H9 (cell line): ENCODE measurements around the gene PSMB8. TPM values are rescaled to one million over a fixed set of nuclear protein-coding genes. Genes with fewer than 3 reads are reported as not detected.

Experiments
- DNase-seq: peaks from one replicate; pipeline ENCODE4 v3.0.0-alpha.2; 2017
- H2AFZ ChIP-seq: one replicate; pipeline ENCODE4 v1.6.1; 2013; ENCODE audit warnings: mild to moderate bottlenecking, low read length, control low read depth, moderate library complexity
- H2AK5ac ChIP-seq: 2 replicates; pipeline ENCODE4 v1.6.1; 2013; ENCODE audit warnings: low read length, control low read depth, mixed read lengths; ENCODE audit not compliant: insufficient read length
- H2BK120ac ChIP-seq: one replicate; pipeline ENCODE4 v1.6.1; 2013; ENCODE audit warnings: low read depth, mild to moderate bottlenecking, low read length, control low read depth, inconsistent platforms; ENCODE audit not compliant: poor library complexity, severe bottlenecking
- H2BK12ac ChIP-seq: 2 replicates; pipeline ENCODE4 v1.6.1; 2013; ENCODE audit warnings: low read length, control low read depth, mixed read lengths, low read depth; ENCODE audit not compliant: insufficient read length
- H2BK15ac ChIP-seq: 2 replicates; pipeline ENCODE4 v1.6.1; 2013; ENCODE audit warnings: low read depth, low read length, control low read depth
- H2BK20ac ChIP-seq: one replicate; pipeline ENCODE4 v1.6.1; 2013; ENCODE audit warnings: low read depth, mild to moderate bottlenecking, low read length, control low read depth, inconsistent platforms; ENCODE audit not compliant: poor library complexity, severe bottlenecking
- H2BK5ac ChIP-seq: 2 replicates; pipeline ENCODE4 v1.6.1; 2013; ENCODE audit warnings: low read length, control low read depth, mixed read lengths; ENCODE audit not compliant: insufficient read length
- H3K14ac ChIP-seq: 2 replicates; pipeline ENCODE4 v1.6.1; 2013; ENCODE audit warnings: low read length, control low read depth; ENCODE audit not compliant: insufficient read depth
- H3K18ac ChIP-seq: 2 replicates; pipeline ENCODE4 v1.6.1; 2013; ENCODE audit warnings: low read depth, mild to moderate bottlenecking, mixed read lengths, low read length, control low read depth; ENCODE audit not compliant: insufficient read length
- H3K23ac ChIP-seq: 2 replicates; pipeline ENCODE4 v1.6.1; 2013; ENCODE audit warnings: low read length, control low read depth, mixed read lengths, low read depth; ENCODE audit not compliant: insufficient read length
- H3K23me2 ChIP-seq: 2 replicates; pipeline ENCODE4 v1.6.1; 2013; ENCODE audit warnings: low read depth, mild to moderate bottlenecking, mixed read lengths, low read length, control low read depth; ENCODE audit not compliant: insufficient read length, poor library complexity, severe bottlenecking
- H3K27ac ChIP-seq: 2 replicates; pipeline ENCODE4 v1.5.1; 2013; ENCODE audit warnings: low read length, control low read depth, mixed read lengths, low read depth; ENCODE audit not compliant: insufficient read length
- H3K27me3 ChIP-seq: 2 replicates; pipeline ENCODE4 v1.6.1; 2013; ENCODE audit warnings: low read length, control low read depth, inconsistent platforms; ENCODE audit not compliant: insufficient read depth
- H3K4ac ChIP-seq: 2 replicates; pipeline ENCODE4 v1.6.1; 2013; ENCODE audit warnings: low read depth, mild to moderate bottlenecking, control low read depth, inconsistent platforms, low read length, moderate library complexity
- H3K4me1 ChIP-seq: 2 replicates; pipeline ENCODE4 v1.6.1; 2013; ENCODE audit warnings: low read length, control low read depth, inconsistent platforms; ENCODE audit not compliant: insufficient read depth
- H3K4me2 ChIP-seq: 2 replicates; pipeline ENCODE4 v1.6.1; 2013; ENCODE audit warnings: low read length, control low read depth, mixed read lengths; ENCODE audit not compliant: insufficient read length, insufficient read depth
- H3K56ac ChIP-seq: 2 replicates; pipeline ENCODE4 v1.6.1; 2013; ENCODE audit warnings: low read depth, mild to moderate bottlenecking, mixed read lengths, low read length, control low read depth; ENCODE audit not compliant: insufficient read length
- H3K79me1 ChIP-seq: 2 replicates; pipeline ENCODE4 v1.6.1; 2013; ENCODE audit warnings: low read depth, mild to moderate bottlenecking, moderate library complexity, low read length, control low read depth, inconsistent platforms; ENCODE audit not compliant: insufficient read depth, poor library complexity, severe bottlenecking
- H3K79me2 ChIP-seq: 2 replicates; pipeline ENCODE4 v1.6.1; 2013; ENCODE audit warnings: low read length, control low read depth, inconsistent platforms; ENCODE audit not compliant: insufficient read depth
- H3K9ac ChIP-seq: 2 replicates; pipeline ENCODE4 v1.6.1; 2013; ENCODE audit warnings: low read length, control low read depth, mixed read lengths; ENCODE audit not compliant: insufficient read length; ENCODE audit errors: extremely low read depth
- H3K9me3 ChIP-seq: one replicate; pipeline ENCODE4 v1.6.1; 2013; ENCODE audit warnings: low read depth, low read length, inconsistent platforms; ENCODE audit not compliant: control insufficient read depth
- H3T11ph ChIP-seq: one replicate; pipeline ENCODE4 v1.6.1; 2013; ENCODE audit warnings: mild to moderate bottlenecking, low read length, control low read depth, inconsistent platforms
- H4K20me1 ChIP-seq: one replicate; pipeline ENCODE4 v1.6.1; 2013; ENCODE audit not compliant: control insufficient read depth, insufficient read length, insufficient read depth
- H4K5ac ChIP-seq: 2 replicates; pipeline ENCODE4 v1.6.1; 2013; ENCODE audit warnings: low read depth, mild to moderate bottlenecking, mixed read lengths, low read length, control low read depth; ENCODE audit not compliant: insufficient read length
- H4K8ac ChIP-seq: replicated peaks from 2 replicates; pipeline ENCODE4 v1.6.1; 2013; ENCODE audit warnings: low read length, control low read depth, mixed read lengths, low read depth; ENCODE audit not compliant: insufficient read length
- H4K91ac ChIP-seq: 2 replicates; pipeline ENCODE4 v1.6.1; 2013; ENCODE audit warnings: low read depth, mild to moderate bottlenecking, moderate library complexity, mixed read lengths, low read length, control low read depth; ENCODE audit not compliant: insufficient read length
- H3K27ac Mint-ChIP-seq, 3 experiments: 2 replicates in 2 of 3; 3 replicates in 1 of 3; pipeline ENCODE4 v1.8.0; 2020 to 2021; ENCODE audit warnings: mixed read lengths in 3 of 3, mild to moderate bottlenecking in 1 of 3, moderate library complexity in 1 of 3
- H3K27me3 Mint-ChIP-seq: 2 replicates; pipeline ENCODE4 v1.8.0; 2021; ENCODE audit warnings: low read depth, mild to moderate bottlenecking, moderate library complexity, mixed read lengths
- H3K36me3 Mint-ChIP-seq, 3 experiments: 2 replicates in 2 of 3; 3 replicates in 1 of 3; pipeline ENCODE4 v1.8.0; 2020 to 2021; ENCODE audit warnings: low read depth in 3 of 3, mixed read lengths in 3 of 3; ENCODE audit not compliant: insufficient read depth in 1 of 3
- H3K4me1 Mint-ChIP-seq, 2 experiments: 2 replicates each; pipeline ENCODE4 v1.8.0; 2020; ENCODE audit warnings: mixed read lengths in 2 of 2
- H3K4me3 Mint-ChIP-seq, 2 experiments: 2 replicates in 1 of 2; 3 replicates in 1 of 2; pipeline ENCODE4 v1.8.0; 2020 to 2021; ENCODE audit warnings: mild to moderate bottlenecking in 2 of 2, mixed read lengths in 2 of 2, moderate library complexity in 1 of 2
- H3K9me3 Mint-ChIP-seq, 2 experiments: 2 replicates in 1 of 2; 3 replicates in 1 of 2; pipeline ENCODE4 v1.8.0; 2020; ENCODE audit warnings: mild to moderate bottlenecking in 2 of 2, mixed read lengths in 2 of 2, moderate library complexity in 1 of 2
- WGBS: extraction: QIAGEN DNeasy Blood & Tissue Kit; methylation state at CpG from one replicate; pipeline ENCODE4 v1.1.7; 2013; ENCODE audit warnings: missing lambda C conversion rate, low lambda C conversion rate, mixed read lengths; ENCODE audit not compliant: insufficient read length; ENCODE audit errors: extremely low coverage; 5-methylcytosine and 5-hydroxymethylcytosine counted together
- total RNA-seq: library from RNA; stranded (reverse); gene quantifications from 2 replicates; pipeline ENCODE4 v1.2.1, GENCODE V29; 2021
- TF ChIP-seq, protein P1 (sequence below): fragments of 200-600 bp; sonication (generic); conservative IDR thresholded peaks from 3 replicates; pipeline ENCODE4 v1.8.0; 2021; ENCODE audit warnings: antibody characterized with exemption, mild to moderate bottlenecking

PSMB8 gene
- total RNA-seq, 1 experiment from 2014 or later, result 19.1 TPM

DNA sequence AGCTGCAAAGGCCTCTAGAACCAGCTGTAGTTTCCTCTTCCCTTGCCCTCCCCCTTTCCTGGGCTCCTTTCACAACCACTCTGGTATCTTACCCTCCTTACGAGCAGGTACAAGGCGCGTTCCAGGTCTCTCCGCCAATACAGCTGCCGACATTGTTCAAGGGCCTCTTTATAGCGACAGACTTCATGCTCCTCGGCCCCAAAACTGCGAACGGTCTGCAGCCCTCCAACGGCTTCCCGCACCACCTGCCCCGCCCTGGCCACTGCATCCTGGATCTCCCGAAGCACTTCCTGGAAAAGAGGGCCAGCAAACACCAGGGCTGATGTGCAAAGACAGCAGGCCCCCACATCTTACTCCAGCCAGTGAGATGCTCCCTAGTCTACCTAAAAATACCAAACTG is 11.3 kb downstream of the PSMB8 start:
- H3K4ac ChIP-seq, result no peak overlapping the region
- no peak for DNase-seq
- H2AFZ ChIP-seq, result no peak overlapping the region
- no peak overlapping the region for H2BK12ac ChIP-seq
- no peak overlapping the region for H4K91ac ChIP-seq
- H2BK20ac ChIP-seq, result no peak overlapping the region
- Mint-ChIP-seq H3K4me1 (peaks cover 3 to 16% of the 10 kb centered on the region in 2 experiments), H3K36me3 (peaks cover 7 to 19% (median 11%) of the 10 kb centered on the region in 3 experiments; a peak in 6 of 7 replicates), H3K27me3 (no peaks in the 10 kb centered on the region; the same call in 1 of the 2 replicates), H3K4me3 (no peak overlapping the region), H3K9me3 (no peaks in the 10 kb centered on the region), H3K27ac (no peak overlapping the region)
- H3K18ac ChIP-seq, result no peak overlapping the region
- no peaks in the 10 kb centered on the region for H3K9me3 ChIP-seq
- peaks cover 3% of the 10 kb centered on the region; the same call in 1 of the 2 replicates for H3K4me1 ChIP-seq
- no peak overlapping the region for H3K56ac ChIP-seq
- H3K27ac ChIP-seq, result no peak overlapping the region
- H3T11ph ChIP-seq, result no peak overlapping the region
- no peak overlapping the region for H2BK15ac ChIP-seq
- no peaks in the 10 kb centered on the region for H3K79me2 ChIP-seq
- H4K20me1 ChIP-seq, result no peaks in the 10 kb centered on the region
- no peak overlapping the region for H4K5ac ChIP-seq
- H2BK5ac ChIP-seq, result no peak overlapping the region
- no peak overlapping the region for H3K4me2 ChIP-seq
- H3K27me3 ChIP-seq, result no peaks in the 10 kb centered on the region
- TF ChIP-seq, protein P1, sequence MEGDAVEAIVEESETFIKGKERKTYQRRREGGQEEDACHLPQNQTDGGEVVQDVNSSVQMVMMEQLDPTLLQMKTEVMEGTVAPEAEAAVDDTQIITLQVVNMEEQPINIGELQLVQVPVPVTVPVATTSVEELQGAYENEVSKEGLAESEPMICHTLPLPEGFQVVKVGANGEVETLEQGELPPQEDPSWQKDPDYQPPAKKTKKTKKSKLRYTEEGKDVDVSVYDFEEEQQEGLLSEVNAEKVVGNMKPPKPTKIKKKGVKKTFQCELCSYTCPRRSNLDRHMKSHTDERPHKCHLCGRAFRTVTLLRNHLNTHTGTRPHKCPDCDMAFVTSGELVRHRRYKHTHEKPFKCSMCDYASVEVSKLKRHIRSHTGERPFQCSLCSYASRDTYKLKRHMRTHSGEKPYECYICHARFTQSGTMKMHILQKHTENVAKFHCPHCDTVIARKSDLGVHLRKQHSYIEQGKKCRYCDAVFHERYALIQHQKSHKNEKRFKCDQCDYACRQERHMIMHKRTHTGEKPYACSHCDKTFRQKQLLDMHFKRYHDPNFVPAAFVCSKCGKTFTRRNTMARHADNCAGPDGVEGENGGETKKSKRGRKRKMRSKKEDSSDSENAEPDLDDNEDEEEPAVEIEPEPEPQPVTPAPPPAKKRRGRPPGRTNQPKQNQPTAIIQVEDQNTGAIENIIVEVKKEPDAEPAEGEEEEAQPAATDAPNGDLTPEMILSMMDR, result no peak
- H2BK120ac ChIP-seq, result no peak overlapping the region
- H2AK5ac ChIP-seq, result no peak overlapping the region
- no peak overlapping the region for H3K9ac ChIP-seq
- no CpG with 5 or more reads among the region's 13 CpGs for WGBS
- H3K23ac ChIP-seq, result no peak overlapping the region
- H3K14ac ChIP-seq, result no peak overlapping the region
- peaks cover under 1% of the 10 kb centered on the region for H3K23me2 ChIP-seq
- no peak overlapping the region for H4K8ac ChIP-seq
- no peaks in the 10 kb centered on the region for H3K79me1 ChIP-seq
